ENCODE measurements around the gene NBEAL2. TPM values are rescaled to one million over a fixed set of nuclear protein-coding genes. Genes with fewer than 3 reads are reported as not detected.

The NBEAL2 gene
- total and polyA plus RNA-seq, 2 experiments from 2014 or later = 38.6 to 42.2 TPM

GRCh38 chr3:46971151-46971550 is 8.3 kb upstream of the NBEAL2 start:
- WGBS (ENCODE audit: low lambda C conversion rate, missing lambda C conversion rate) = 75% methylated on average over 6 of the region's 6 CpGs
- TF ChIP-seq CTCF (IDR thresholded peaks at IDR 0.05; ENCODE audit: poor library complexity) (no peak), EZH2 (IDR thresholded peaks at IDR 0.05; ENCODE audit: borderline replicate concordance) (no peak)
- peaks cover 56% of the 10 kb centered on the region for H3K4me1 ChIP-seq (ENCODE audit: insufficient read depth)
- no peaks in the 10 kb centered on the region for H3K9me2 ChIP-seq (replicated peaks; ENCODE audit: insufficient read depth)
- DNase-seq (ENCODE audit: low spot score) = no peak
- no peaks in the 10 kb centered on the region for H3K27me3 ChIP-seq
- H4K20me1 ChIP-seq (ENCODE audit: insufficient read depth, poor library complexity, severe bottlenecking) = peaks cover 71% of the 10 kb centered on the region
- no peaks in the 10 kb centered on the region for H3K9me3 ChIP-seq (ENCODE audit: low read depth)
- peaks cover 98% of the 10 kb centered on the region for H3K79me2 ChIP-seq
- no peaks in the 10 kb centered on the region for H3K36me3 ChIP-seq (replicated peaks; ENCODE audit: insufficient read depth, low read depth)
- H3K4me2 ChIP-seq = peak overlapping the region; percentile 43
- peak overlapping the region; percentile 11 for H3K27ac ChIP-seq
- no peak overlapping the region for H2AFZ ChIP-seq
- H3K4me3 ChIP-seq = no peak overlapping the region

- Histone ChIP-seq H3K27ac (peak overlapping the region; percentile 11), H4K20me1 (ENCODE audit: insufficient read depth, poor library complexity, severe bottlenecking) (peaks cover 65% of the 10 kb centered on the region), H3K4me2 (peak overlapping the region; percentile 43), H3K4me1 (ENCODE audit: insufficient read depth) (peaks cover 50% of the 10 kb centered on the region), H3K27me3 (no peaks in the 10 kb centered on the region), H3K4me3 (no peak overlapping the region), H2AFZ (no peak overlapping the region), H3K36me3 (replicated peaks; ENCODE audit: insufficient read depth, low read depth) (no peaks in the 10 kb centered on the region), H3K9me3 (ENCODE audit: low read depth) (no peaks in the 10 kb centered on the region), H3K9me2 (replicated peaks; ENCODE audit: insufficient read depth) (no peaks in the 10 kb centered on the region), H3K79me2 (peaks cover 93% of the 10 kb centered on the region)
- 85% methylated on average over 1 of the region's 1 CpG for WGBS (ENCODE audit: low lambda C conversion rate, missing lambda C conversion rate)
- no peak for DNase-seq (ENCODE audit: low spot score)
- no peak for TF ChIP-seq EZH2phosphoT487 (IDR thresholded peaks at IDR 0.05; ENCODE audit: low read depth, severe bottlenecking, unreplicated experiment)
- no peak for TF ChIP-seq CTCF (IDR thresholded peaks at IDR 0.05; ENCODE audit: poor library complexity)
- TF ChIP-seq EZH2 (IDR thresholded peaks at IDR 0.05; ENCODE audit: borderline replicate concordance) = no peak
These were observed 7.7 kb upstream of the NBEAL2 start for GRCh38 chr3:46971742-46972141.

- Histone ChIP-seq H3K79me2 (peaks cover 86% of the 10 kb centered on the region), H3K4me2 (no peak overlapping the region), H2AFZ (no peak overlapping the region), H4K20me1 (ENCODE audit: insufficient read depth, poor library complexity, severe bottlenecking) (peaks cover 58% of the 10 kb centered on the region), H3K4me1 (ENCODE audit: insufficient read depth) (peaks cover 49% of the 10 kb centered on the region), H3K4me3 (no peak overlapping the region), H3K9me2 (replicated peaks; ENCODE audit: insufficient read depth) (no peaks in the 10 kb centered on the region), H3K36me3 (replicated peaks; ENCODE audit: insufficient read depth, low read depth) (no peaks in the 10 kb centered on the region), H3K9me3 (ENCODE audit: low read depth) (no peaks in the 10 kb centered on the region), H3K27ac (no peak overlapping the region), H3K27me3 (no peaks in the 10 kb centered on the region)
- TF ChIP-seq CTCF (IDR thresholded peaks at IDR 0.05; ENCODE audit: poor library complexity) (no peak), EZH2 (IDR thresholded peaks at IDR 0.05; ENCODE audit: borderline replicate concordance) (no peak), EZH2phosphoT487 (IDR thresholded peaks at IDR 0.05; ENCODE audit: low read depth, severe bottlenecking, unreplicated experiment) (no peak)
- 98% methylated on average over 2 of the region's 2 CpGs for WGBS (ENCODE audit: low lambda C conversion rate, missing lambda C conversion rate)
- DNase-seq (ENCODE audit: low spot score) = no peak
These were observed 7.1 kb upstream of the NBEAL2 start for GRCh38 chr3:46972396-46972795.

Measured in hepatocyte (in vitro differentiated cells).